DMS153 treated with DMSO at 0.1 percent for 48 hours (cell line): Measurements from ENCODE around the gene ARHGAP21.
"Not testable (repeated sequence)": the region's sequence is repeated elsewhere in the genome, so short reads cannot be mapped to it uniquely, and the experiment has no call there.

Experiments
- DNase-seq: peaks from one replicate; lab custom pipeline; 2025; ENCODE audit not compliant: unreplicated experiment; lab: John Stamatoyannopoulos, UW

The ARHGAP21 gene

GRCh38 chr10:24685958-24686540 lies 37.6 kb downstream of the ARHGAP21 start:
- no peak for DNase-seq

- no peak for DNase-seq
Observed at GRCh38 chr10:24683554-24683953, 40.1 kb downstream of the ARHGAP21 start.

- DNase-seq, result no peak
Observed at GRCh38 chr10:24681572-24682088, 42.1 kb downstream of the ARHGAP21 start.

GRCh38 chr10:24680647-24681524 lies 42.8 kb downstream of the ARHGAP21 start:
- DNase-seq, result no peak

- no peak for DNase-seq
Observed at GRCh38 chr10:24678757-24679156, 44.9 kb downstream of the ARHGAP21 start.

GRCh38 chr10:24674892-24675632 lies 48.6 kb downstream of the ARHGAP21 start:
- no peak for DNase-seq

- DNase-seq, result no peak
Observed at GRCh38 chr10:24670964-24671670, 52.6 kb downstream of the ARHGAP21 start.

GRCh38 chr10:24669285-24669852 lies 54.3 kb downstream of the ARHGAP21 start:
- DNase-seq, result no peak

- no peak for DNase-seq
Observed at GRCh38 chr10:24668247-24668646, 55.4 kb downstream of the ARHGAP21 start.

- no peak for DNase-seq
Observed at GRCh38 chr10:24664991-24665390, 58.7 kb downstream of the ARHGAP21 start.

GRCh38 chr10:24661376-24661775 lies 62.3 kb downstream of the ARHGAP21 start:
- DNase-seq, result no peak

GRCh38 chr10:24658319-24658718 lies 65.4 kb downstream of the ARHGAP21 start:
- DNase-seq, result not testable (repeated sequence)

GRCh38 chr10:24656326-24656725 lies 67.4 kb downstream of the ARHGAP21 start:
- DNase-seq, result not testable (repeated sequence)

- no peak for DNase-seq
Observed at GRCh38 chr10:24652381-24652957, 71.2 kb downstream of the ARHGAP21 start.

GRCh38 chr10:24651923-24652322 lies 71.8 kb downstream of the ARHGAP21 start:
- DNase-seq, result no peak

- DNase-seq, result no peak
Observed at GRCh38 chr10:24650669-24651391, 72.9 kb downstream of the ARHGAP21 start.

- no peak for DNase-seq
Observed at GRCh38 chr10:24645784-24646183, 77.9 kb downstream of the ARHGAP21 start.

- no peak for DNase-seq
Observed at GRCh38 chr10:24645022-24645421, 78.7 kb downstream of the ARHGAP21 start.

- DNase-seq, result no peak
Observed at GRCh38 chr10:24643679-24644209, 79.9 kb downstream of the ARHGAP21 start.
